GM18498 (cell line): ENCODE data around the gene CLSTN2.

Experiments used
- ATAC-seq: cut with Tn5 transposase; IDR thresholded peaks from one replicate; pipeline ENCODE4 v1.9.1; 2021; ENCODE audit warnings: mild to moderate bottlenecking, moderate library complexity; ENCODE audit not compliant: unreplicated experiment

CLSTN2 gene

GRCh38 chr3:140472306-140473020, 537.5 kb downstream of the CLSTN2 start:
- no peak for ATAC-seq

- no peak for ATAC-seq
Observed at GRCh38 chr3:140487566-140487965, 552.6 kb downstream of the CLSTN2 start.

- no peak for ATAC-seq
Observed at GRCh38 chr3:140493271-140493670, 558.3 kb downstream of the CLSTN2 start.

GRCh38 chr3:140494970-140495369, 560.0 kb downstream of the CLSTN2 start:
- ATAC-seq: no peak

GRCh38 chr3:140497331-140497730, 562.3 kb downstream of the CLSTN2 start:
- no peak for ATAC-seq

- no peak for ATAC-seq
Observed at GRCh38 chr3:140499114-140499757, 564.3 kb downstream of the CLSTN2 start.

GRCh38 chr3:140500473-140500872, 565.5 kb downstream of the CLSTN2 start:
- ATAC-seq: no peak

GRCh38 chr3:140501061-140501769, 566.2 kb downstream of the CLSTN2 start:
- ATAC-seq: no peak

- no peak for ATAC-seq
Observed at GRCh38 chr3:140501770-140502364, 566.9 kb downstream of the CLSTN2 start.

- peak; percentile 75 for ATAC-seq
Observed at GRCh38 chr3:140505213-140505612, 570.2 kb downstream of the CLSTN2 start.

GRCh38 chr3:140505876-140506275, 570.9 kb downstream of the CLSTN2 start:
- no peak for ATAC-seq

GRCh38 chr3:140508550-140508949, 573.6 kb downstream of the CLSTN2 start:
- ATAC-seq: no peak

- no peak for ATAC-seq
Observed at GRCh38 chr3:140509534-140509933, 574.5 kb downstream of the CLSTN2 start.

- no peak for ATAC-seq
Observed at GRCh38 chr3:140510303-140510861, 575.4 kb downstream of the CLSTN2 start.

- ATAC-seq: no peak
Observed at GRCh38 chr3:140521751-140522445, 586.9 kb downstream of the CLSTN2 start.

- ATAC-seq: no peak
Observed at GRCh38 chr3:140522653-140523380, 587.8 kb downstream of the CLSTN2 start.

- ATAC-seq: no peak
Observed at GRCh38 chr3:140523600-140523999, 588.6 kb downstream of the CLSTN2 start.

- no peak for ATAC-seq
Observed at GRCh38 chr3:140527156-140527555, 592.2 kb downstream of the CLSTN2 start.

GRCh38 chr3:140529096-140529495, 594.1 kb downstream of the CLSTN2 start:
- ATAC-seq: no peak

- ATAC-seq: no peak
Observed at GRCh38 chr3:140529558-140529957, 594.6 kb downstream of the CLSTN2 start.
